Keratinocyte (primary cell): ENCODE results near the gene ZNF70.

ENCODE experiments used
- EZH2 ChIP-seq: IDR thresholded peaks from one replicate; pipeline ENCODE4 v1.6.1; 2012; ENCODE audit warnings: inconsistent platforms, mild to moderate bottlenecking, low read length, moderate library complexity
- TF ChIP-seq, protein P1 (sequence below), 3 experiments: IDR thresholded peaks in 1 of 3; conservative IDR thresholded peaks in 1 of 3; optimal IDR thresholded peaks in 1 of 3; 2 replicates in 2 of 3; 3 replicates in 1 of 3; pipeline versions ENCODE3 to v1.5.1; 2011; ENCODE audit warnings: low read length in 3 of 3, mild to moderate bottlenecking in 3 of 3, moderate library complexity in 2 of 3, control low read depth in 1 of 3, inconsistent platforms in 1 of 3; ENCODE audit not compliant: insufficient read depth in 2 of 3; ENCODE audit errors: extremely low read depth in 1 of 3

DNA sequence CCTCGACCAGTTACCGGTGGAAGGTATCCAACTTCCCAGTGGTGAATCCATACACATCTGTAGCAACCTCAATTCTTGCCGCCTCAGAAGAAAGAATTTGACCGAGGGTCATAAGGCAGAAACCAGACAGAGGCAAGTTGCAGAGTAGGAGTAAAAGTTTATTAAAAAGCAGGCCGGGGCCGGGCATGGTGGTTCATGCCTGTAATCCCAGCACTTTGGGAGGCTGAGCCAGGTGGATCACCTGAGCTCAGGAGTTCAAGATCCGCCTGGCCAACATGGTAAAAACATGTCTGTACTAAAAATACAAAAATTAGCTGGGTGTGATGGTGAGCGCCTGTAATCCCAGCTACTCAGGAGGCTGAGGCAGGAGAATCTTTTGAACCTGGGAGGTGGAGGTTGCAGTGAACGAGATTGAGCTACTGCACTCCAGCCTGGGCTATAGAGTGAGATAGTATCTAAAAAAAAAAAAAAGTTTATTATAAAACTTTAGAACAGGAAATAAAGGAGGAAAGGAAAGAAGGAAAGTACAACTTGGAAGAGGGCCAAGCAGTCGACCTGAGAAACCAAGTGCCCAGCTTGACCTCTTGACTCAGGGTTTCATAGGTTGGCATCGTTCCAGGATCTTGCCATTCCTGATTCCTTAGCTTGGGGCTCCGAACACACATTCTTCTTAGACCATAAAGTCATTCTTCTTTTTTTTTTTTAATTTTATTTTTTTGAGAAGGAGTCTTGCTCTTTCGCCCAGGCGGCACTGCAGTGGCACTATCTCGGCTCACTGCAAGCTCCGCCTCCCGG is 32.3 kb downstream of the ZNF70 start:
- TF ChIP-seq, protein P1, sequence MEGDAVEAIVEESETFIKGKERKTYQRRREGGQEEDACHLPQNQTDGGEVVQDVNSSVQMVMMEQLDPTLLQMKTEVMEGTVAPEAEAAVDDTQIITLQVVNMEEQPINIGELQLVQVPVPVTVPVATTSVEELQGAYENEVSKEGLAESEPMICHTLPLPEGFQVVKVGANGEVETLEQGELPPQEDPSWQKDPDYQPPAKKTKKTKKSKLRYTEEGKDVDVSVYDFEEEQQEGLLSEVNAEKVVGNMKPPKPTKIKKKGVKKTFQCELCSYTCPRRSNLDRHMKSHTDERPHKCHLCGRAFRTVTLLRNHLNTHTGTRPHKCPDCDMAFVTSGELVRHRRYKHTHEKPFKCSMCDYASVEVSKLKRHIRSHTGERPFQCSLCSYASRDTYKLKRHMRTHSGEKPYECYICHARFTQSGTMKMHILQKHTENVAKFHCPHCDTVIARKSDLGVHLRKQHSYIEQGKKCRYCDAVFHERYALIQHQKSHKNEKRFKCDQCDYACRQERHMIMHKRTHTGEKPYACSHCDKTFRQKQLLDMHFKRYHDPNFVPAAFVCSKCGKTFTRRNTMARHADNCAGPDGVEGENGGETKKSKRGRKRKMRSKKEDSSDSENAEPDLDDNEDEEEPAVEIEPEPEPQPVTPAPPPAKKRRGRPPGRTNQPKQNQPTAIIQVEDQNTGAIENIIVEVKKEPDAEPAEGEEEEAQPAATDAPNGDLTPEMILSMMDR (optimal IDR thresholded peaks at IDR 0.05 in 1 of 3, IDR thresholded peaks at IDR 0.05 in 1 of 3, conservative IDR thresholded peaks at IDR 0.05 in 1 of 3; ENCODE audit: extremely low read depth in 1 of 3, insufficient read depth in 2 of 3, low read length in 3 of 3) = no peak
- TF ChIP-seq EZH2 = no peak
